C4-2B (cell line): ENCODE results near the gene STRN3.

Experiments
- H3K27ac ChIP-seq: fragments of 450-650 bp; 2 replicates; pipeline ENCODE4 v1.5.1; 2017
- ZFX ChIP-seq: fragments of 450-650 bp; IDR thresholded peaks from 2 replicates; pipeline ENCODE4 v1.6.1; 2017
- TF ChIP-seq, protein P1 (sequence below): fragments of 450-650 bp; conservative IDR thresholded peaks from 2 replicates; pipeline ENCODE4 v1.5.1; 2017; ENCODE audit warnings: mild to moderate bottlenecking

STRN3 gene

DNA sequence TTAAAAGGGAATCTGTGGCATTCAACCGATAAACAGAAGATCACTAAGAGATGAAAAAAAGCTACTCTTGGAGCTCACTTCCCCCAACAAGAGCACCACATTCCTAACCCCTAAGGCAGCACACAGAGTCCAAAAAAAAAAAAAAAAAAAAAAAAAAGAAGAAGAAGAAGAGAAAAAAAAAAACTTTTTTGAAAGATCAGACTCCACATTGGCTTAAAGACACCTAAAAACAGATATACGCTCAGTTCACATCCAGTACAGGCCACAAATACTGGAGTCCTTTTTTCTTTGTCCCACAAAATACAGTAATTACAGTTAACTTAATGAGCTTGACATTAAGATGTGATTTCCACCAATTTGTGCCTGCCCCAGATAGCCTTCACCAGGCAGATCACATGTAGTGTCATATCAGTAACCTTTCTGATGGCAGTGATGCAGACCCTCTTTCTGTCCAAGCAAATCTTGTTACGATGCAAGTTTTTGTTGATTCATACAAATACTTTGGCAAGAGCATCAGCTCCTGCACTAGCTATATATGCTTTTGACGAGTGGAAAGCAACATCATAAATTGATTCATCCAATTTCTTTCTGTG, 131.2 kb downstream of the STRN3 start:
- H3K27ac ChIP-seq, result no peak overlapping the region
- TF ChIP-seq ZFX, result no peak
- TF ChIP-seq, protein P1, sequence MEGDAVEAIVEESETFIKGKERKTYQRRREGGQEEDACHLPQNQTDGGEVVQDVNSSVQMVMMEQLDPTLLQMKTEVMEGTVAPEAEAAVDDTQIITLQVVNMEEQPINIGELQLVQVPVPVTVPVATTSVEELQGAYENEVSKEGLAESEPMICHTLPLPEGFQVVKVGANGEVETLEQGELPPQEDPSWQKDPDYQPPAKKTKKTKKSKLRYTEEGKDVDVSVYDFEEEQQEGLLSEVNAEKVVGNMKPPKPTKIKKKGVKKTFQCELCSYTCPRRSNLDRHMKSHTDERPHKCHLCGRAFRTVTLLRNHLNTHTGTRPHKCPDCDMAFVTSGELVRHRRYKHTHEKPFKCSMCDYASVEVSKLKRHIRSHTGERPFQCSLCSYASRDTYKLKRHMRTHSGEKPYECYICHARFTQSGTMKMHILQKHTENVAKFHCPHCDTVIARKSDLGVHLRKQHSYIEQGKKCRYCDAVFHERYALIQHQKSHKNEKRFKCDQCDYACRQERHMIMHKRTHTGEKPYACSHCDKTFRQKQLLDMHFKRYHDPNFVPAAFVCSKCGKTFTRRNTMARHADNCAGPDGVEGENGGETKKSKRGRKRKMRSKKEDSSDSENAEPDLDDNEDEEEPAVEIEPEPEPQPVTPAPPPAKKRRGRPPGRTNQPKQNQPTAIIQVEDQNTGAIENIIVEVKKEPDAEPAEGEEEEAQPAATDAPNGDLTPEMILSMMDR, result no peak

DNA sequence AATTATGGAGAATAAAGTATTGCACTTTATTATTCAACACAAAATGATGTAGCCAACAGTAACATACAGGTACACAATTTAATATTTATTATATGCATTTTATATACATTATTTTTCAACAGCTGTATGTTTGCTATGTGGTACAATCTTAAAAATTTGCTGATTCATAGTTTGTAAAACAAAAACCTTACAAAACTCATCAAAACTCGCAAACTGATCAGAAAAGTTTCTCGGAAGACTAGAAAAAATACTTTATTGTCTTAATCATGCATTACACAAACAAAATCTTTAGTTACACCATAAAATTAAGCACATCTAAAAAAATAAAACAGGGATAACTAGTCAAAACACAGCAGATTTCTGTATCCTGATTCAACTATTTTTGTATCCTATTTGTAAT, 132.4 kb downstream of the STRN3 start:
- no peak overlapping the region for H3K27ac ChIP-seq
- TF ChIP-seq, protein P1, result no peak
- TF ChIP-seq ZFX, result no peak

DNA sequence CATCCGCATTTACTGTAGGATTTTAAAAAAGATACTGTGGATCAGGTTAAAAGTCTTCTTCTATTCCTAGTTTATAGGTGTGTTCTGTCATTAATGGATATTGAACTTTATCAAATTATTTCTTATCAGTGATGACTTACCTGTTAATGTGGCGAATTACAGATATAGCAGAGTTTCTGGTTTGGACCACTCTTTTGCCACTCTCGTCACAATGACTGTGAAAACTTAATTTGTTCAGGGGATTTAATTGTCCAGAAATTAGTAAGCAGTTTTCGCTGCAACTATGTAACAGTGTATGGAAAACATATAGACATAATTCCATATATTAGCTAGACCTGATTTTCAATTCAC, 137.0 kb downstream of the STRN3 start:
- H3K27ac ChIP-seq, result no peak overlapping the region
- TF ChIP-seq, protein P1, result no peak
- TF ChIP-seq ZFX, result no peak

DNA sequence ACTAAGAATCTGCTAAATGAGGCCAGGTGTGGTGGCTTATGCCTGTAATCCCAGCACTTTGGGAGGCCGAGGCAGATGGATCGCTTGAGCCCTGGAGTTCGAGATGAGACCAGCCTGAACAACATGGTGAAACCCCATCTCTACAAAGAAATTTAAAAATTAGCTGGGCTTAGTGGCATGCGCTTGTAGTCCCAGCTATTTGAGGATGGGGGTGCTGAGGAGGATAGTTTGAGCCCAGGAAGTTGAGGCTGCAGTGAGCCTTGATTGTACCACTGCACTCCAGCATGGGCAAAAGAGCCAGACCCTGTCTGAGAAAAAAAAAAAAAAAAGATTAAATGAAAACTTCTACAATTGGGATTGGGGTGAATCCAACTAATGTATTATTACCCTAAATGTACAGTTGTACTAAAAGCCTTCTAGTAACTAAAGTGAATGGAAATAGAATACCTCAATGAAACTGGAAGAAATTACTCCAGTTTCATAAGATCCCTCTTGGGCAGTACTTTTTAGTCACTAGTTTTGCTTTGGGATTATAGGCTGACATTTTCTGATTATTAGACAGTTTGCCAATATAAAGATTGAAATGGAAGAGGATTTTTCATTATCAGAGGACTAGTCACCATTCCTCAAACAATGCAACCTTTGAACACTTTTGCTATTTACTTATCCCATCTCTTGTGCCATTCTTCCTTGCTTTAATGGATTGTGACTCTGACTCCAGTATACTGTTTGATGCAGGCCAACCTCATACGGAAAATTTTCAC, 137.5 kb downstream of the STRN3 start:
- TF ChIP-seq, protein P1, result no peak
- no peak for TF ChIP-seq ZFX
- H3K27ac ChIP-seq, result no peak overlapping the region

DNA sequence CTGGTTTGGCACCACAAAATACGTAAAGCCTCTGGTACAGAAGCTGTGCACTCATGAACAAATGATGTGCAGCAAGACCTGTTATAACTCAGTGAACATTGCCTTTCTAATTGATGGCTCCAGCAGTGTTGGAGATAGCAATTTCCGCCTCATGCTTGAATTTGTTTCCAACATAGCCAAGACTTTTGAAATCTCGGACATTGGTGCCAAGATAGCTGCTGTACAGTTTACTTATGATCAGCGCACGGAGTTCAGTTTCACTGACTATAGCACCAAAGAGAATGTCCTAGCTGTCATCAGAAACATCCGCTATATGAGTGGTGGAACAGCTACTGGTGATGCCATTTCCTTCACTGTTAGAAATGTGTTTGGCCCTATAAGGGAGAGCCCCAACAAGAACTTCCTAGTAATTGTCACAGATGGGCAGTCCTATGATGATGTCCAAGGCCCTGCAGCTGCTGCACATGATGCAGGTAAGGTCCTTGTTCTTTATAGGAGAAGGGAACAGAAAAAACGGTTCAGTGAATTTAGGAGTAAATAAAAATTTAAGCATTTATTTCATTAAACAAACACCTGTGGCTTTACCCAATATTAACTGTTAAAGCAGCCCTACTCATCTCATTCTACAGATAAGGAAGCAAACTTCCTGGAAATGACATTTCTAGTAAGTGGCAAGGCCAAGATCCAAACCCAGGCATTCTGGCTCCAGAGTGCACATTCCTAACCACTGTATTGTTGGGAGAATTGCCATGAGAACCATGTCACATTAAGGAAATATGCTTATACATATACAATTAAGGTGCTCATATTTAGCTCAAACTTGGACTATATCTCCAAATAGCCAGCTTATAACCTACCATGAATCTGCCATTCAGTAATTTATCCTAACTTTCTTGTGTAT, 140.1 kb downstream of the STRN3 start:
- no peak for TF ChIP-seq ZFX
- TF ChIP-seq, protein P1, result no peak
- H3K27ac ChIP-seq, result no peak overlapping the region

DNA sequence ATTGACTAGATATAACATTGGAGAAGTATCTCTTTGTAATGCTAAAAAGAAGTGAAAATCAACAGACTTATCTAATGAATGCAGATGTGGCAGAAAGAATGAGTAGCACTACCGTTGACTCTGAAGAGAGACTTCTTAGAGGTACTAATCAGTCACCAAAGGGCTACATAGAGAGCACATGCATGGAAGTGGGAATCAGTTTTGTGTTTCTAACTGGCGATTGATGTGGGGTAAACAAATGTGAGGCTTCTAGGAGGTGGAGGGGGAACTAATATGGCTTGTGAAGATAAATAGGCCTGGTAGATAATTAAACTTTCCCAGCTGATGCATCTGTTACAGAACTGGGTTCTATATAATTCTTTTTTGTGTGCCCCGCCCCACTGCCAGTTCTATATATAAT, 141.3 kb downstream of the STRN3 start:
- TF ChIP-seq, protein P1, result no peak
- TF ChIP-seq ZFX, result no peak
- H3K27ac ChIP-seq, result no peak overlapping the region
